A673 (cell line): Measurements from ENCODE around the gene WHRN.

Source experiments
- EZH2 ChIP-seq: fragments of 200-600 bp; sonication (generic); IDR thresholded peaks from 2 replicates; pipeline ENCODE4 v1.6.1; 2017; ENCODE audit warnings: borderline replicate concordance, low read depth, mild to moderate bottlenecking, mixed read lengths, antibody characterized with exemption, low read length; ENCODE audit not compliant: poor library complexity, severe bottlenecking
- TF ChIP-seq, protein P1 (sequence below): fragments of 300-800, 200-600 bp; sonication (generic); conservative IDR thresholded peaks from 2 replicates; pipeline ENCODE4 v1.5.1; 2017; ENCODE audit warnings: low read depth, mild to moderate bottlenecking, antibody characterized with exemption, low read length, moderate library complexity, mixed read lengths

GRCh38 chr9:114366334-114367128 lies 138.7 kb downstream of the WHRN start:
- no peak for TF ChIP-seq EZH2
- TF ChIP-seq, protein P1, sequence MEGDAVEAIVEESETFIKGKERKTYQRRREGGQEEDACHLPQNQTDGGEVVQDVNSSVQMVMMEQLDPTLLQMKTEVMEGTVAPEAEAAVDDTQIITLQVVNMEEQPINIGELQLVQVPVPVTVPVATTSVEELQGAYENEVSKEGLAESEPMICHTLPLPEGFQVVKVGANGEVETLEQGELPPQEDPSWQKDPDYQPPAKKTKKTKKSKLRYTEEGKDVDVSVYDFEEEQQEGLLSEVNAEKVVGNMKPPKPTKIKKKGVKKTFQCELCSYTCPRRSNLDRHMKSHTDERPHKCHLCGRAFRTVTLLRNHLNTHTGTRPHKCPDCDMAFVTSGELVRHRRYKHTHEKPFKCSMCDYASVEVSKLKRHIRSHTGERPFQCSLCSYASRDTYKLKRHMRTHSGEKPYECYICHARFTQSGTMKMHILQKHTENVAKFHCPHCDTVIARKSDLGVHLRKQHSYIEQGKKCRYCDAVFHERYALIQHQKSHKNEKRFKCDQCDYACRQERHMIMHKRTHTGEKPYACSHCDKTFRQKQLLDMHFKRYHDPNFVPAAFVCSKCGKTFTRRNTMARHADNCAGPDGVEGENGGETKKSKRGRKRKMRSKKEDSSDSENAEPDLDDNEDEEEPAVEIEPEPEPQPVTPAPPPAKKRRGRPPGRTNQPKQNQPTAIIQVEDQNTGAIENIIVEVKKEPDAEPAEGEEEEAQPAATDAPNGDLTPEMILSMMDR: no peak
